IMR-90 (cell line): ENCODE measurements around the gene BCAS2. TPM values are rescaled to one million over a fixed set of nuclear protein-coding genes. Genes with fewer than 3 reads are reported as not detected.

Experiments used
- ATAC-seq: fragments of 200-7000 bp; cut with Tn5 transposase; 2 replicates; pipeline ENCODE4 v1.9.1; 2020; ENCODE audit warnings: low read depth, mild to moderate bottlenecking, moderate library complexity
- BruUV-seq: library from RNA; stranded (reverse); fragments of 400-500 nt; replicated peaks from 2 replicates; lab custom pipeline; 2021; lab: Mats Ljungman, UMichigan
- CTCF ChIA-PET: fragments of 300-600 bp; formaldehyde crosslinking; extraction: SDS; loops from one replicate; lab custom pipeline; 2021; ENCODE audit warnings: antibody characterized with exemption; lab: Yijun Ruan, JAX
- POLR2A ChIA-PET: fragments of 300-600 bp; sonication (Branson Sonifier 250); formaldehyde crosslinking; loops from one replicate; lab custom pipeline; 2022; ENCODE audit warnings: antibody characterized with exemption; ENCODE audit not compliant: unreplicated experiment; lab: Charles Lee
- DNase-seq: peaks from one replicate; pipeline ENCODE4 v3.0.0; 2013
- H2AFZ ChIP-seq: replicated peaks from 2 replicates; pipeline ENCODE3; 2013; ENCODE audit warnings: low read length, mild to moderate bottlenecking; ENCODE audit not compliant: poor library complexity
- H2AK5ac ChIP-seq: 2 replicates; pipeline ENCODE4 v1.6.1; 2013; ENCODE audit warnings: low read depth, low read length, inconsistent platforms
- H2AK9ac ChIP-seq: replicated peaks from 2 replicates; pipeline ENCODE3; 2013; ENCODE audit warnings: mild to moderate bottlenecking, low read depth, low read length, moderate library complexity; ENCODE audit not compliant: poor library complexity
- H2BK120ac ChIP-seq: 2 replicates; pipeline ENCODE4 v1.6.1; 2013; ENCODE audit warnings: low read depth, low read length, inconsistent platforms
- H2BK15ac ChIP-seq: 3 replicates; pipeline ENCODE4 v1.6.1; 2013; ENCODE audit warnings: low read depth, low read length, inconsistent platforms
- H2BK20ac ChIP-seq: 2 replicates; pipeline ENCODE4 v1.6.1; 2013; ENCODE audit warnings: low read depth, mild to moderate bottlenecking, inconsistent platforms, low read length, moderate library complexity
- H2BK5ac ChIP-seq: 2 replicates; pipeline ENCODE4 v1.6.1; 2013; ENCODE audit warnings: mild to moderate bottlenecking, low read depth, low read length, inconsistent platforms; ENCODE audit not compliant: poor library complexity, severe bottlenecking
- H3K14ac ChIP-seq: replicated peaks from 2 replicates; pipeline ENCODE4 v1.6.1; 2013; ENCODE audit warnings: low read depth, low read length, inconsistent platforms
- H3K18ac ChIP-seq: 2 replicates; pipeline ENCODE4 v1.6.1; 2013; ENCODE audit warnings: low read depth, low read length, control low read depth
- H3K23ac ChIP-seq: 2 replicates; pipeline ENCODE4 v1.6.1; 2013; ENCODE audit warnings: low read depth, low read length, inconsistent platforms
- H3K27ac ChIP-seq: 2 replicates; pipeline ENCODE4 v1.5.1; 2013; ENCODE audit warnings: mild to moderate bottlenecking, control low read depth, low read length; ENCODE audit not compliant: insufficient read depth
- H3K27me3 ChIP-seq: 2 replicates; pipeline ENCODE4 v1.6.1; 2013; ENCODE audit warnings: low read length; ENCODE audit not compliant: control insufficient read depth, insufficient read depth
- H3K36me3 ChIP-seq: 2 replicates; pipeline ENCODE4 v1.6.1; 2013; ENCODE audit warnings: low read length, mixed read lengths; ENCODE audit not compliant: control insufficient read depth, insufficient read depth
- H3K4ac ChIP-seq: 2 replicates; pipeline ENCODE4 v1.6.1; 2013; ENCODE audit warnings: low read depth, low read length, inconsistent platforms
- H3K4me1 ChIP-seq: 2 replicates; pipeline ENCODE4 v1.6.1; 2013; ENCODE audit warnings: low read length, mixed read lengths; ENCODE audit not compliant: control insufficient read depth, insufficient read depth
- H3K4me2 ChIP-seq: 2 replicates; pipeline ENCODE4 v1.6.1; 2013; ENCODE audit warnings: low read depth, mild to moderate bottlenecking, control low read depth, low read length, moderate library complexity
- H3K4me3 ChIP-seq: 2 replicates; pipeline ENCODE4 v1.5.1; 2013; ENCODE audit warnings: low read depth, mild to moderate bottlenecking, control low read depth, low read length, moderate library complexity; ENCODE audit not compliant: insufficient read depth
- H3K56ac ChIP-seq: 2 replicates; pipeline ENCODE4 v1.6.1; 2013; ENCODE audit warnings: low read length, inconsistent platforms; ENCODE audit not compliant: insufficient read depth; ENCODE audit errors: extremely low read depth
- H3K79me1 ChIP-seq, 2 experiments: 2 replicates each; pipeline ENCODE4 v1.6.1; 2013; ENCODE audit warnings: low read length in 2 of 2, inconsistent platforms in 1 of 2, low read depth in 1 of 2
- H3K9ac ChIP-seq: 2 replicates; pipeline ENCODE4 v1.6.1; 2013; ENCODE audit warnings: low read depth, low read length, control low read depth
- H3K9me1 ChIP-seq: 2 replicates; pipeline ENCODE4 v1.6.1; 2013; ENCODE audit warnings: low read length, inconsistent platforms; ENCODE audit not compliant: insufficient read depth
- H3K9me3 ChIP-seq: 2 replicates; pipeline ENCODE4 v1.6.1; 2013; ENCODE audit warnings: low read length; ENCODE audit not compliant: control insufficient read depth, insufficient read depth
- H4K20me1 ChIP-seq: 2 replicates; pipeline ENCODE4 v1.6.1; 2013; ENCODE audit warnings: low read length, inconsistent platforms; ENCODE audit not compliant: insufficient read depth
- H4K5ac ChIP-seq: 2 replicates; pipeline ENCODE4 v1.6.1; 2013; ENCODE audit warnings: mild to moderate bottlenecking, low read depth, low read length, control low read depth
- H4K8ac ChIP-seq, 2 experiments: 2 replicates each; pipeline ENCODE4 v1.6.1; 2013; ENCODE audit warnings: low read depth in 2 of 2, low read length in 2 of 2, control low read depth in 1 of 2, inconsistent platforms in 1 of 2
- H4K91ac ChIP-seq: 2 replicates; pipeline ENCODE4 v1.6.1; 2013; ENCODE audit warnings: low read depth, low read length, inconsistent platforms; ENCODE audit not compliant: insufficient read depth
- BHLHE40 ChIP-seq: fragments of 150-350 bp; IDR thresholded peaks from 2 replicates; pipeline ENCODE4 v1.6.1; 2016; ENCODE audit warnings: mild to moderate bottlenecking, low read depth, low read length
- CEBPB ChIP-seq: IDR thresholded peaks from 2 replicates; pipeline ENCODE4 v1.6.1; 2012; ENCODE audit warnings: low read depth, low read length, improper control_type of control experiment
- CHD1 ChIP-seq: IDR thresholded peaks from 2 replicates; pipeline ENCODE4 v1.6.1; 2012; ENCODE audit warnings: low read depth, low read length, improper control_type of control experiment
- ELK1 ChIP-seq: fragments of 150-350 bp; IDR thresholded peaks from 2 replicates; pipeline ENCODE4 v1.6.1; 2016; ENCODE audit warnings: low read depth, mild to moderate bottlenecking, low read length, moderate library complexity, borderline replicate concordance
- FOS ChIP-seq: fragments of 150-350 bp; IDR thresholded peaks from 2 replicates; pipeline ENCODE4 v1.6.1; 2016; ENCODE audit warnings: low read depth, low read length
- MAFK ChIP-seq: IDR thresholded peaks from 2 replicates; pipeline ENCODE4 v1.6.1; 2012; ENCODE audit warnings: low read depth, low read length, improper control_type of control experiment
- MAZ ChIP-seq: IDR thresholded peaks from 2 replicates; pipeline ENCODE4 v1.6.1; 2012; ENCODE audit warnings: low read depth, mild to moderate bottlenecking, low read length, improper control_type of control experiment, moderate library complexity, borderline replicate concordance
- MXI1 ChIP-seq: IDR thresholded peaks from 2 replicates; pipeline ENCODE4 v1.6.1; 2012; ENCODE audit warnings: low read depth, mild to moderate bottlenecking, low read length, moderate library complexity, borderline replicate concordance
- NFE2L2 ChIP-seq: fragments of 150-350 bp; IDR thresholded peaks from 2 replicates; pipeline ENCODE4 v1.6.1; 2016; ENCODE audit warnings: low read depth, mild to moderate bottlenecking, low read length
- RAD21 ChIP-seq: IDR thresholded peaks from 2 replicates; pipeline ENCODE4 v1.6.1; 2012; ENCODE audit warnings: low read length, improper control_type of control experiment
- RCOR1 ChIP-seq: IDR thresholded peaks from 2 replicates; pipeline ENCODE4 v1.6.1; 2012; ENCODE audit warnings: mild to moderate bottlenecking, low read length, improper control_type of control experiment; ENCODE audit not compliant: insufficient replicate concordance
- RFX5 ChIP-seq: IDR thresholded peaks from 2 replicates; pipeline ENCODE4 v1.8.0; 2012; ENCODE audit warnings: low read depth, mild to moderate bottlenecking, low read length, moderate library complexity
- SMC3 ChIP-seq: fragments of 150-350 bp; IDR thresholded peaks from 2 replicates; pipeline ENCODE4 v1.6.1; 2016; ENCODE audit warnings: low read depth, mild to moderate bottlenecking, antibody characterized with exemption, low read length, moderate library complexity
- USF2 ChIP-seq: fragments of 150-350 bp; IDR thresholded peaks from 2 replicates; pipeline ENCODE4 v1.6.1; 2017; ENCODE audit warnings: mild to moderate bottlenecking, antibody characterized with exemption, low read length, low read depth
- dilution Hi-C: fragments of 300-500 bp; cut with HindIII; formaldehyde crosslinking; loops from one replicate; pipeline ENCODE4 v1.14.3; 2018; ENCODE audit warnings: low sequenced_read_pairs; ENCODE audit not compliant: unreplicated experiment
- in situ Hi-C: fragments of 300-500 bp; cut with MboI; formaldehyde crosslinking; loops from 3 replicates; pipeline ENCODE4 v1.14.3; 2019; ENCODE audit warnings: low sequenced_read_pairs, inconsistent platforms, mixed read lengths
- intact Hi-C: fragments of 100-400 bp; cut with micrococcal nuclease; formaldehyde crosslinking; loops from 2 replicates; pipeline ENCODE4 v1.10.0; 2022
- polyA plus RNA-seq, 3 experiments: library from polyadenylated mRNA; depleted of rRNA; stranded (reverse); fragments of >200 nt; gene quantifications; 2 replicates each; pipeline ENCODE4 v1.2.3, GENCODE V29; 2012; ENCODE audit warnings: low replicate concordance in 1 of 3
- total RNA-seq: library from RNA; depleted of rRNA; stranded (reverse); fragments of >200 nt; gene quantifications from 2 replicates; pipeline ENCODE4 v1.2.3, GENCODE V29; 2012
- TF ChIP-seq, protein P1 (sequence below): conservative IDR thresholded peaks from 2 replicates; pipeline ENCODE4 v1.5.1; 2012; ENCODE audit warnings: mild to moderate bottlenecking, low read depth, low read length, improper control_type of control experiment

The BCAS2 gene
- total and polyA plus RNA-seq, 2 of the 4 experiments (the other 2 are of a cell fraction), result 15.4 to 23.1 TPM

GRCh38 chr1:114618606-114619005, 37.2 kb upstream of the BCAS2 start:
- dilution Hi-C loops (no loop called here), intact Hi-C loops (loop anchor here (5.0 kb wide), 1 partner anchor 49 kb away; no protein-coding TSS in a partner anchor), in situ Hi-C loops (no loop called here)
- H3K27me3 ChIP-seq, result no peaks in the 10 kb centered on the region
- H2AFZ ChIP-seq, result no peak overlapping the region
- H2BK20ac ChIP-seq, result no peak overlapping the region
- no peaks in the 10 kb centered on the region for H3K36me3 ChIP-seq
- no peak overlapping the region for H3K4me3 ChIP-seq
- TF ChIP-seq SMC3 (no peak), MAFK (no peak), ELK1 (no peak), FOS (no peak), CHD1 (no peak), MXI1 (no peak), RFX5 (no peak), NFE2L2 (no peak), RCOR1 (no peak), CEBPB (no peak), BHLHE40 (no peak), MAZ (no peak), USF2 (no peak), RAD21 (no peak)
- TF ChIP-seq, protein P1, sequence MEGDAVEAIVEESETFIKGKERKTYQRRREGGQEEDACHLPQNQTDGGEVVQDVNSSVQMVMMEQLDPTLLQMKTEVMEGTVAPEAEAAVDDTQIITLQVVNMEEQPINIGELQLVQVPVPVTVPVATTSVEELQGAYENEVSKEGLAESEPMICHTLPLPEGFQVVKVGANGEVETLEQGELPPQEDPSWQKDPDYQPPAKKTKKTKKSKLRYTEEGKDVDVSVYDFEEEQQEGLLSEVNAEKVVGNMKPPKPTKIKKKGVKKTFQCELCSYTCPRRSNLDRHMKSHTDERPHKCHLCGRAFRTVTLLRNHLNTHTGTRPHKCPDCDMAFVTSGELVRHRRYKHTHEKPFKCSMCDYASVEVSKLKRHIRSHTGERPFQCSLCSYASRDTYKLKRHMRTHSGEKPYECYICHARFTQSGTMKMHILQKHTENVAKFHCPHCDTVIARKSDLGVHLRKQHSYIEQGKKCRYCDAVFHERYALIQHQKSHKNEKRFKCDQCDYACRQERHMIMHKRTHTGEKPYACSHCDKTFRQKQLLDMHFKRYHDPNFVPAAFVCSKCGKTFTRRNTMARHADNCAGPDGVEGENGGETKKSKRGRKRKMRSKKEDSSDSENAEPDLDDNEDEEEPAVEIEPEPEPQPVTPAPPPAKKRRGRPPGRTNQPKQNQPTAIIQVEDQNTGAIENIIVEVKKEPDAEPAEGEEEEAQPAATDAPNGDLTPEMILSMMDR, result no peak
- no peak overlapping the region for H2AK9ac ChIP-seq
- no peak overlapping the region for H2BK5ac ChIP-seq
- no peaks in the 10 kb centered on the region for H3K79me1 ChIP-seq
- ATAC-seq, result no peak
- CTCF ChIA-PET, result no interaction called here
- DNase-seq, result no peak
- H3K27ac ChIP-seq, result no peak overlapping the region
- no peak overlapping the region for H4K5ac ChIP-seq
- no peaks in the 10 kb centered on the region for H3K9me1 ChIP-seq
- no peak overlapping the region for H2BK15ac ChIP-seq
- no TSS peak for BruUV-seq
- H3K9ac ChIP-seq, result no peak overlapping the region
- H3K4me1 ChIP-seq, result no peaks in the 10 kb centered on the region
- no peak overlapping the region for H3K18ac ChIP-seq
- no peak overlapping the region for H3K56ac ChIP-seq
- no peaks in the 10 kb centered on the region for H3K9me3 ChIP-seq
- H4K8ac ChIP-seq, result no peak overlapping the region
- no peak overlapping the region for H2AK5ac ChIP-seq
- POLR2A ChIA-PET, result no interaction called here
- H3K4me2 ChIP-seq, result no peak overlapping the region
- no peak overlapping the region for H3K23ac ChIP-seq
- H3K4ac ChIP-seq, result no peak overlapping the region
- H3K14ac ChIP-seq, result no peak overlapping the region
- no peaks in the 10 kb centered on the region for H4K20me1 ChIP-seq
- no peak overlapping the region for H4K91ac ChIP-seq
- no peak overlapping the region for H2BK120ac ChIP-seq
